ENCODE results near the gene ABRACL.

GRCh38 chr6:138979365-138979764 is 49.2 kb upstream of the ABRACL start:
- no peak for TF ChIP-seq CTCF (conservative IDR thresholded peaks at IDR 0.05; ENCODE audit: low read length)
- TF ChIP-seq EZH2phosphoT487 (IDR thresholded peaks at IDR 0.05; ENCODE audit: borderline replicate concordance, low read depth, low read length) = no peak

All from OCI-LY7 (cell line).